Stimulated activated CD4-positive, alpha-beta T cell treated with anti-CD3 and anti-CD28 coated beads, Interleukin-4, amount 100 ng/mL, for 48 hours (primary cell): ENCODE measurements around the gene WNT7B.

ENCODE experiments used
- DNase-seq, 2 donors: peaks; one replicate each; pipeline ENCODE4 v3.0.0-alpha.2; 2020; ENCODE audit warnings: low read depth in 2 of 2

The WNT7B gene

DNA sequence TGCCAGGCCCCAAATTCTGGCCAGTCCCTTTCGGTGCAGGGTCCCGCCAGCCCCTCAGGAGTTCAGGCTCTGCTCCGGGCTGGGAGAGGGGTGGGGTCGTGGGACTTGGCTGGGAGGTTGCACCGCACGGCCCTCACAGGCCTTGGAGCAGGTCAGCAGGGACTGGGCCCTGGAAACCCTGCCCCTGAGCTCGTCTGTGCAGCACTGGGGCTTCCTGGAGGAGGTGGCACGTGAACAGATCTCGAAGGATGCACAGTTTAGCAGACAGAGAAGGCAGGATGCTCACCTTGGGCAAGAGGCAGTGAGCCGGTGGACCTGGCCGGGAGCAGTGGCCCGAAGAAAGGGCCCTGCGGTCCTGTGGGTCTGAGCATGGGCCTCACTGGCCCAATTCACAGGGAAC lies 70.0 kb downstream of the WNT7B start:
- DNase-seq, result no peak

DNA sequence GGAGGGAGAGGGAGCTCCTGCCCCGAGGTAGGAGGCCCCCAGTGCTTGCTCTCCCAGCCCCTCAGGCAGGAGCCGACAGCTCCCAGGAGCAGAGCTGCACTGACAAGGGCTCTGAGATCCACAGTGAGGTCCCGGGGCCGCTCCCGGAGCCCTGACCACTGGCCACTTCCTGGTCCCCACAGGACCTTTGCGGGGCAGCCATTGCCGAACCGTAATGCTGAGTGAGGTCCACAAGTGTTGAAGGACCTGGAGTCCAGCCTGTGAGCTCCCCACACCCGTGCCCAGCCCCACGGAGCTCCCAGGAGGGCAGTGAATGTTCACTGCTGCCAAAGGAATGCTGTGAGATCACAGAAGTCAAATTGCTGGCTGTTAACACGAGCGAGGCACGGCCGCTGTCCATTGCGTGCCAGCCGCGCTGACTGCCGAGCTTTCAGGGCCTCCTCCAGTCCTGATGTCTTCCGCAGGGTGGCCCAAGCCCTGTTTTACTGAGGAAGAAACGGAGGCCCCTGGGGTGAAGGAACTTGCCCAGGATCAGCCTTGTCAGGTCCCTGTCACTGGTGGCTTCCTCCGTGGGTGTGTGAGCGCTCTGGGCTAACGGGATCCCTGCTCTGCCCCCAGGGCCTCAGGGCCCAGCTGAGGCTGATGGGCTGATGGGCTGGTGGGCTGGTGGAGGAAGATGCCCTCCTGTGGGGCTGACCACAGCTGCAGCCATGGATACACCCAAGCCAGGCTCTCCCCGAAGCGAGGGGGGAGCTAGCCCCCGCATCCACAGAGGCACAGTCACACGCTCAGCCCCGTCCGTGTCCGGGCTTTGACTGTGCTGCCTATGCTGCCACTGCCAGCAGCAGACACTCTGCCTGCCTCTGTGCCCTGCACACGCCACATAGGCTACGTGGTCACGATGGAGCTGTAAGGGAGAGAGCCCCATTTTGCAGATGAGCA lies 70.8 kb downstream of the WNT7B start:
- no peak for DNase-seq

DNA sequence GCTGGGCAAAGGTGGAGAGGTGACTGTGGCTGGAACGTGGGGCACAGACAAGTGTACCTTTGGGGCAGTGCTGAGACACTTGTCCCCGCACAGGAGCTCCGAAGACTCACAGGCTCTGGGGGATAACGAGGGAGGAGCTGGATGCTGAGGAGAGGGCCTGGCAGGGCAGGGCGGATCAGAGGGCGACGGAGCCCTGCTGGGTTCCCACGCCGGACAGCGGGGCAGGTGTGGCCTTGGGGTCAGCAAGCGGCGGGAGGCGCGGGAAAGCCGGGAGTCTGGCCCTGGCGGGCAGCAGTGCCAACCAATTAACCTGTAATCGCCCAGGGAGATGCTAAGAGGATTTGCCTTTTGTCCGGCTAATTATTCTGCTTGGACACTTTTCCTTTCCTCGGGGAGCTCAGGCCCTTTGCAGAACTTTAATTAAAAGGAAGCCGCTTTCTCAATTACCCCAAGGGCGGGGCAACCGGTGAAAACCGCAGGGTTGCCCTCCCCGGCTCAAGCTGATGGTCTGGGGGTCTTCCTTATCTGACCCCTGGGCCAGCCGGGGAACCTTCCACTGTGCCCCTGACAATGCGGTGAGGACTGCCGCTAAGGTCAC lies 71.5 kb downstream of the WNT7B start:
- DNase-seq, result no peak

DNA sequence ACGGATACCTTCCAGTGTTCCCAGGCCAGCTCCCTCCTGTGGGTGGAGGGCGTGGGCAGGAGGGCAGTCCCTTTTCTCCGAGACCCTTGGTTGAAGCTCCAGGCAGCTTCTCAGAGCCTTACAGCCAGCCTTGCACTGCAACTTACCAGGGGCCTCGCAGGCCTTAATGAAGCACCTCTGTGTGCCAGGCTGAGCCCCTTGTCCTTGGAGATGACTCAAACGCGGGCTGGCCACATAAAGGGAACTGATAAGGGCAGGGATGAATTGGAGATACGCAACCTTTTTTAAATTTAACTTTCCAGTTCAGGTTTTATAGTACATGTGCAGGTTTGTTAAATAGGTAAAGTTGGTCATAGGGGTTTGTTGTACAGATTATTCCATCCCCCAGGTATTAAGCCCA lies 72.7 kb downstream of the WNT7B start:
- DNase-seq, result no peak

DNA sequence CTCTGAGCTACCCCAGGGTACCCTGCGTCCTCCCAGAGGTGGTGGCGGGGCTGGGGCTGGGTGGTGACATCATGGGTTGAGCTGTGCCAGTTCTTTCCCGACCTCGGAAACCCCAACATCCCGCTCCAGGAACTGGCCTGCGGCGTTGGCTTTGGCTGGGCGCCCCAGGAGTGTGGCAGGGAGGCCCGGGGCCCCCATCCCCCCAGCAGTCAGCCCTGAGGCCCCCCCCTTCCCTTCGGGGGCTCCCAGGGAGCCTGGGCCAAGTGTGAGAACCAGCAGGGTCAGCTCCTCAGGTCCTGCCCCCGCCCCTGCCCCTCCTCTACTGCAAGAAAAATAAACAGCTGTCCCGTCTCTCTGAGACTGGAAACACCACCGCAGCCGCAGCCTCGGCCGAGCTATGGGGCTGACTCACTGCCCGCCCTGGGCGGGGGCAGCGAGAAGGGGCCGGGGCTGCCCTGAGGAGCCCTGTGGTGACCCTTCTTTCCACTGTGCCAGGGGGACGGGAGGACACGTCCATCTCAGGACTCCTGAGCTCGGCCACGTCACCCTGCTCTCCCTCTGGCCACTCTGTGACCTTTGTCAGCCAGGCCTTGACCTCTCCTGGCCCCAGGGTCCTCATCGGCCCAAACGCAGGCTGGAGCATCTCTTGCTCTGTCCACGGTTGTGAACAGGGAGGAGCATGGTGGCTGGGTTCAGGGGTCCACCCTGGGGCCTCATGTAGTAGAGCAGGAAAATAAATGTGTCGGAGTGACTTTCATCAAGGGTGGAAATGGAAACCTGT lies 73.4 kb downstream of the WNT7B start:
- DNase-seq, result no peak

DNA sequence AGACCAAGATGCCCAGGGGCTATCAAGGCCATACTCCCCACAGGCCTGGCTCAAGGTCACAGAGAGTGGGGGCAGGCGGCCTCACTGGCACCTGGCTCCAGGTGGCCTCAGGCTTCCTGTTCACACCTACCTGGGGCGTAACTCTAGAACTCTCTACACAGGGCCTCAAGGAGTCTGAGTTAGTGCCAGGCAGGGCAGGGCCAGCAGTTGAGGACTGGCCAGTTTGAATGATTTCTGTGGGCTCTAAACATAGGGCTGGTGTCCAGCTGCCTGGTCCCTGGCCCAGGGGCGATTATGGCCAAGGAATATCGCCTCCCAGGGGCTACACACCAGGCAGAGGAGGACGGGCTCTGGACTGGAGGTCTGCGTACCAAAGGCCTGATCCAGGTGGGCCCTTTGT lies 79.2 kb downstream of the WNT7B start:
- no peak for DNase-seq

DNA sequence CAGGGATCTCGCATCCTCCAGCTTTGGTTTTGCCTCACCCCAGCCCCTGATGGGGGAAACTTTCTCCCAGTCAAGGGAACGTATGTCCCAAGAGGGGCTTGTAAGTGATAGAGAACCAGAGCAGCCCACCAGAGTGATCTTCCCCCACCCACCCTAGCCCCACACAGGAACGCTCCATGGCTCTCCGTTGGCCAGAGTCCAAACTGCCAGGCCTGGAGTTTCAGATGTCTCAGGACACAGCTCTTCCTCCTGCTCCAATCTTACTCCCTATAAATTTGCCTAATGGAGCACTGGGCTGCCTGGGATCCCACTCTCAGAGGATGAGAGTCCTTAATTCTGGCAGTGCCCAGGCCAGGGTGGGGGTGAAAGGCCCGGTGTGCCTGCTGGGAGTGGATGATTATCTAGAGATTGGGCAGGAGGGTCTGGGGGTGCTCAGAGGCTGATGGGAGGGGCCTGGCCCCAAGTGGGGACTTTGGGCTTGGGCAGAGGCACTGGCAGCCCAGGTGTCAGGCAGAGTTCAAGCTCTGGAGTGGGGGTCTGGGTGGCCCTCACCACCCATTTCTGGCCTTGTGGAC lies 79.9 kb downstream of the WNT7B start:
- DNase-seq, result no peak

DNA sequence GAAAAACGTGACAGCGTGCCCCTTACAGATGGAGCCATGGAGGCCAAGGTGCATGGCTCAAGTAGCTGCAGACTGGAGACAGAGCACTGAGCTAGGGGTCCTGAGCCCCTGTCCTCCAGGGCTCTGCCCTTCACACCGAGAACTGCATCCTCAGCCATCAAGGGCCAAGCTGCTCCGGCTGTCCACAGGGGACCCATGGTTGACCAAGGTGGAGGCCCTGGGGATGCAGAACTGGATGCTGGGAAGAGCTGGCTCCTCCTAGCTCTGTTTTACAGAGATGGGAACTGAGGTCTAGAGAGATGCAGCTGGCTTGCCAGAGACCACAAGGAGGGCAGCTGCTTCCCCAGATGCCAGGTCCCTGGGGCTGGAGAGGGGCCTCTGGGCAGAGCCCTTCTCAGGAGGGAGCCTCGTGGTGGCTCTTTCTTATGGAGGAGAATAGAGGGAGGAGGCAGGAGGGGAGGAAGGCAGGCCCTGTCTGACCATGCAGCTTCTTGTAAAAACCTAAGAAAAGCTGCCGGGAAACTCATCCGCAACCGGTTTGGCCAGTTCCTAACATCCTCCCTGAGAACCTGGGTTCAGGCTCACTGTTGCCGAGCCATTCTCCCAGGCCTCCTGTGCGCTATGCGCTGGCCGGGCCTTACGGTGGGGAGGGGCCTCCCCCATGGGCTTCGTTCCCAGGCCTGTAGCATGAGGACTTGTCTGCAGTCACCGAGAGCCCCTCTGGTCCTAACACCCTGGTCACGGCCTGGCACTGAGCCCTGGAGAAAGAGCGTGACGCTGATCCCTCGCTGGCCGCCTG lies 80.6 kb downstream of the WNT7B start:
- DNase-seq, result no peak

DNA sequence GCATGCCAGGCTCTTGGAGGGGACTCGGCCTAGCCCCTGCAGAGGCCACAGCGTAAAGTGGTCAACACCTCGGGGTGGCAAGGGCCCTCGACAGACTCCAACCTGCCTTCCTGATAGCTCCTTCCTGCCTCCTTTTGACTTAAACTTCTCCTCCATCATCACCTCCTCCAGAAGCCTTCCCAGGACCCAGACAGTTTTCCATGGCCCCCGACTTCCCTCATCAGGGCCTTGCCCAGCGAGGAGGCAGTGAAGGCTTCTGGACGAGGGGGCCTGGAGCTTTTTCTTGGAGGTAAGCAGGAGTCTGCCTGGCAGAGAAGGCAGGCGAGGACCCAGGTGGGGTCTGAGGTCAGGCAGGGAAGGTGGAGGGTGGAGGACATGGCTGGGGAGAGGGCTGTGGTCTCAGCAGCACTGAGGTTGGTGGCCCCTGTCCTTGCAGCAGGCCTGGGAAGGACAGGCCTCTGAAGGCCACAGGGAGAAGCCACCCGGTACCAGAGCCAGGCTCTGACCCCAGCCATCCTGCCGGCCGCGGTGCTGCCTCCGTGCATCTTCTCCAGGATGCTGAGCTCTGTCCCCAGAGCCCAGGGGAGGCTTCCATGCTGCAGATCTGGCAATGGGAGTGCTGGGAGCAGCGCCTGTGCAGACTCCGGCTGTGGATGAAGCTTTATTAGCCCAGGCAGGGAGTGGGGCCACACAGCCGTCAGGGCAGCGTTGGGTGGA lies 81.4 kb downstream of the WNT7B start:
- DNase-seq, result no peak

DNA sequence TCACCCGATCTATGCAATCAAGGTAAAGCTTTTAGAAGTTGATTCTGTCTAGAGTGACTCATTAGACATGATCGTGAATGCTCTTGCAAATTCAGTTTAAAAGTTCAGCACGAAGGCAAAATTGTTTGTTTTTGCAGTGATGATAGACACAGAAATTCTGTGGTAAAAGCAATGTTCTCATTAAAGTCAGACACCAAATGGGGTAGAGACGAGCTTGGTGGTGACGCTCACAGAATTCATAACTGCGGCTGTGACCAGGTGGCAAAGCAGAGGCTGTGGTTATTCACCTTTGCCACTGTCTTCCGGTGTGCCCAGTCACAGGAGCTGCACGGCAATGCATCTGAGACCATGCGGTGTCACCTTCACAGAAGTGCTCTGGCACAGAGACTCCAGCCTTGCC lies 83.4 kb downstream of the WNT7B start:
- no peak for DNase-seq

DNA sequence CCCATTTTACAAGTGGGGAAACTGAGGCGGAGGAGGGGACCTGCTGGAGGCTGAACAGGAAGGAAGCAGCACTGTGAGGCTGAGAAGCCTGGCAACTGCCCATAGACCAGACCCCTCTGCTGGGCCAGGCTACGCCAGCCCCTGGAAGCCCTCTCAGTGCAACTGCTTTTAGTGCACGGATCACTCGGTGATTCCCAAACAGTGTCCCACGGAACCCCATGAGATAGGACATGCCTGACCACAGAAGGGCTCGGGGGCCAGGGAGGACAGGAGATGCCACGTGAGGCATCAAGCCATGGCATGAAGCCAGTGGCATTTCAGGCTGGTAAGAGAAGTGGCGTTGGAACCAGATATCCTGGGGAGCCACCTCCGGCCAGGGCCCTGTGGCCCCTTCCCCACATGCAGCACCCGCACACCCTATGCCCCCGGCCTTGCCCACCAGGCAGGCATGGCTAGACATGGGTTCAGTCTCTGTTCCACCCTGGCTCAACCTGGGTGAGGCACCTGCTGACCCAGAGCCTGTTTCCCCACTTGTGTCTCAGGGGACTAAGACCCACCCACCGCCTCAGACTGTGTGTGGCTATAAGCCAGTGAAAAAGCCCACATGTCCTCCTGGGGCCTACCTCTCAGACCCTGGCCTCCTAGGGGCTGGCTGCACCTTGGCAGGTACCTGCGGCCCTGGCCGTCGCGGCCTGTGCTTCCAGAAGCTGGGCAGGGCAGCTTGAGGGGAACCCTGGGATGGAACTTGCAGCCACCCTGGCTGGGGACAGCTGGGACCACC lies 84.1 kb downstream of the WNT7B start:
- DNase-seq, result no peak

DNA sequence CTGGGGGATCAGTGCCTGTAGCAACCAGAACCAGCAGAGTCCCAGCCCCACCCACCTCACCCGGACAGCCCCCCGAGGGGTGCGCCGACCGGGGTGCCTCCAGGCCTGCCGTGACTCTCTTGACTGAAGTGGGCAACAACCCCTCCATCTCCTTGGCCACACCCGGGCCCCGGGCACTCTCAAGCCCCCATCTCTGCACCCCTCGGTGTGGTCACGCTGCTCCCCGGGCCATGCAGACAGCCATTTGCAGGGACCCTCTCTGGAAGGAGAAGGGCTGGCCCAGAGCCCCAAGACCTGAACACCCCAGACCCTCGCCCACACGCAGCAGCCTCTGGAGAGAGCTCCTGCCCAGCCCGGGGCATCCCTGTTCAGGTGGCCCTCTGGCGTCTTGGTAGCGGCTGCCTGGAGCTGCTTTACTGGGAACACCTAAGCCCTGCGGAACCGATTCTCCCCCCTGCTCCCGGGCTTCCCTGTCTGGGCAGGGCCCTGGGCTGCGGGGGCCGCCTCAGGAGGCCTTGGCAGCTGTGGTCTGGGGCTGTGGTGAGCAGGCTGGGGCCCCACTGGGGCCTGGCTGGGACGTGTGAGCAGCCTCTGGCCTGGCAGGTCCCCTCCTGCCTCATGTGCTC lies 84.9 kb downstream of the WNT7B start:
- DNase-seq, result no peak

DNA sequence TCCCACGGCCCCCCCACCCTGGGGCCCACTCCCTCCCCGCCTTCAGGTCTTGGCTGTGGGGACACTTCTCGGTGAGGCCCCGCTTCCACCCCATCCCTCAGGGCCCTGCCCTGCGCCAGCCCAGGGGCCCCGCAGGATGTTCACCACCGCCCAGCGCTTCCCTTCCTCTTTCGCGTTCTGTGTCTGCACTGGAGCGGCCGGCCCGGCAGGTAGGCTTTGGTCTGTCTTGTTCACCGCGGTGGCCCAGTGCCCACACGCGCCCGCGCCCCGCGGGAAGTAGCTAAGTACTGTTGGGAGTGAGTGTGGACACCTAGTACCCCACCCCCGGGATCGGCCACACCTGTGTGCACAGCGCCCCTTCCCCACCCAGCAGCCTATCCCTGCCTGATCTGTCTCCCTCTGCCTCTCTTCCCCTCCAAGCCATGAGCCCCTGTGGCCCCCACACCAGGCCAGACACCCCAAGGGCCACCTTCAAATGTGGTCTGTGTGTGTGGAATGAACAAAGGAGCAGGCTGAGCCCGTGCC lies 85.4 kb downstream of the WNT7B start:
- DNase-seq, result no peak

DNA sequence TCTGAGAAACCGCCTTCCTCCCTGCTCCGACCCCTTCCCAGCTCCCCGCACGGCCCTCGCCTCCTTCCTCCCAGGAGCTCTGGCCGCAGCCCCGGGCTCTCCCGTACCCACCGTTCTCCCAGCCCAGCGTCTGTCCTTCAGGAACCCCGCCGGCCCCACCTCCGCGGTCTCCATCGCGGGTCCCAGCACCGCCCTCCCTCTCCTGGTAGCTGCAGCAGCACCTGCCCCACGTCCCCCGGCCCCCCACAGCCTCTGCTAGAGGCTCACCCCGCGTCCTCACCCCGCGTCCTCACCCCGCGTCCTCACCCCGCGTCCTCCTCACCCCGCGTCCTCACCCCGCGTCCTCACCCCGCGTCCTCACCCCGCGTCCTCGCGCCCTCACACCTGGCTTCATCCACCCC lies 85.9 kb downstream of the WNT7B start:
- DNase-seq, result no peak

DNA sequence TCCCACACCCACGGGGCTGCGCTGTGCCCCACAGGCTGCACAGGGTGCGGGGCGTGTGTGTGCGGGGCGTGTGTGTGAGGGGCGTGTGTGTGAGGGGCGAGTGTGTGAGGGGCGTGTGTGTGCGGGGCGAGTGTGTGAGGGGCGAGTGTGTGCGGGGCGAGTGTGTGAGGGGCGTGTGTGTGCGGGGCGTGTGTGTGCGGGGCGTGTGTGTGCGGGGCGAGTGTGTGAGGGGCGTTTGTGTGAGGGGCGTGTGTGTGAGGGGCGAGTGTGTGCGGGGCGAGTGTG lies 86.7 kb downstream of the WNT7B start:
- no peak for DNase-seq

DNA sequence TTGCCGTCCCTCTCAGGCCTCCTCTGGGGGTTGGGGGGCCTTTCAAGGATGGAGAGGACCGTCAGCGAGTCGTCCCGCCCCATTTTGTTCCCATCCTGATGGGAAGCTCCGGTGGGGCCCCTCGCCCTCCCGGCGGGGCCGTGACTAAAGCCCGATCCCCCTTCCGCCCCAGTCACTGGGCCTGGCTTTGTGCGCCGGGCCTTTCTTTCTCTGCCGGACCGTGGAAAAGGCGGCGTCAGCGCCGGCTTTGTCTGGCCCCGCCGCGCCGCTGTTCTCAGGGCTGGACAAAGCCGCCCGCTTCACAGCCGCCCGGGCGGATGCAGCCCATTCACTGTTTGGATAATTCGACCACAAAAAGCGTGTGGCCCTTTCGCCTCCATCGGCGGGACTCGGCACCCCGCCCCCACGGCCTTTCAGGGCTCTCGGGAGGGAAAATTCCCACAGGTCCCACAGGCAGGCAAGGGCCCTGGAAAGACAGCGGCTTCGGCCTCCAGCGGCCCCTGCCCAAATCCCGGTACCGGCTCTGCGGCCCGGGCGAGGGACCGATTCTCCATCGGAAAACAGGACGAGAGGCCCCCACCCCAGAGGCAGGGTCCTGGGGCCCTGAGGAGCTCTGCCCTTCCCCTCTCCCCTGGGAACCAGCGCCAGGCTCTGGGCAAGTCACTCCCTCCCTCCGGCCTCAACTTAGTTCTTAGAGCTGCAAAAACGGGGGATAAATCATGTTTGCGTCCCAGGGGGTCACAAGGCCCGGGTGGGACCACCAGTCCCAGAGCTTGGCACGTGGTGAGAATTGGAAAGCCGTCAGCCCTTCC lies 87.2 kb downstream of the WNT7B start:
- DNase-seq, result no peak

DNA sequence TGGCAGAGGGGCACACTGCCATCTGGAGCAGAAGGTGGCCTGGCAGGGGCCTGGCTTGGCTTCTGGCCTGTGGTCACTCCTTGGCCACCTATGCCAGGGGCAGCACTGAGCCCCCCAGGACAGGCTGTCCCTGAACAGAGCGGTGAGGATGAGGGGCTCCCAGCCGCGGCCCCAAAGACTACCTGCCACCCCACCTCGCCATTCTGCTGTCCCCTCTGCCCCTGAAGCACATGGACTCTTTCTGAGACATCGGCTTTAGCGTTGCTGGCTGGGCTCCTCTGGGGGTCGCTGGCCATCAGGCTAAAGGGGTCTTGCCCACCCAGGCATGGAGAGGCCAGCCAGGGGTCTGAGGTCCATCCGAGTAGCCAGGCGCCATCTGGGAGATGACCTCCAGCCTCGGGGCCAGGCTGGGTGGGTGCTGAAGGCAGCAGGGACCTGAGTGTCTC lies 87.8 kb downstream of the WNT7B start:
- DNase-seq, result no peak

DNA sequence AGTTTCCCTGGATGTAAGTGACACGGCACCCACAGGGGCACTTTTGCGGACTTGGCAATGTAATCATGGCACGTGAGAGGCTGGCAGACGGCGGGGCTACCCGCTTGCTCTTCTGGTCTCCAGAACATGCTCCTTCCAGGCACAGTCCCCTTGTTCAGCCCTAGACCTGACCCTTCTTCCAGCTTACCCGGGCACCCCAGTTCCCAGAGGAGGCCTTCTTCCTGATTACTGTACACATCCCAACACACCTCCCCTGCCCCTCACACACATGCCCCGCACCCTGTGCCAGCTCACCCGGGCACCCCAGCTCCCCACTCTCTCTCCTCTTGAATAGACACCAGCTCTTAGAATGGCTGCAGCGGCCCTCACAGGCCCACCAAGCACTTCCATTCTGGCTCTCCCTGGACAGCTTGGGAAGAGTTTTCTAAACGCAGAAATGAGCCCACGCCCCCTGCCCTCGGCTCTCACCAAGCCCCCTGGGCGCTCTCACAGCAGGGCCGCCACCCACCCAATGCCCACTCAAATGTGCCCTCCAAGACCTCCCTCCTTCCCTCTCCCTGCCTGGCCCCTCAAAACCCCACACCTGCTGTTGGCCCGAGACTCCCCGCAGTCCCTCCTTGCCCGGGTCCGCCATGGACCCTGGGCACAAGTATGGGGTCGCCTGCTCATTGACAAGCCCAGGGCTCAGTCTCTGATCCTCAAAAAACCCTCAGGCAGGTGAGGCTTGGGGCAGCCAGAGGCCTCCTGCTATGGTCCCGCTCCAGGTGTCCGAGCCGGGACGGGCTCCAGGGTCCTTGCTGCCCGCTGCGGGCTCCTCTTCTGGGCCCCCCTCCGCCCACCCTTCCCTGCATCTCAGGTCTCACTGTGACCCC lies 88.5 kb downstream of the WNT7B start:
- no peak for DNase-seq
